Liver (tissue), 9 donors: Measurements from ENCODE around the gene MAP3K21. TPM values are rescaled to one million over a fixed set of nuclear protein-coding genes. Genes with fewer than 3 reads are reported as not detected.

Experiments used
- DNase-seq: peaks from one replicate; pipeline ENCODE4 v3.0.0-alpha.2; 2017; ENCODE audit warnings: low spot score
- H3K27ac ChIP-seq, 2 donors: one replicate each; pipeline ENCODE4 v1.7.0; 2013; ENCODE audit warnings: inconsistent platforms in 2 of 2, low read length in 2 of 2, control low read depth in 1 of 2, low read depth in 1 of 2, mild to moderate bottlenecking in 1 of 2
- H3K27me3 ChIP-seq, 4 donors: one replicate each; pipeline versions ENCODE4 v1.6.1 to v1.7.0; 2013; ENCODE audit warnings: low read length in 3 of 4, inconsistent platforms in 1 of 4, mild to moderate bottlenecking in 1 of 4, moderate library complexity in 1 of 4; ENCODE audit not compliant: control insufficient read depth in 4 of 4, insufficient read depth in 4 of 4
- H3K36me3 ChIP-seq, 4 donors: one replicate each; pipeline versions ENCODE4 v1.6.1 to v1.7.0; 2013; ENCODE audit warnings: low read length in 3 of 4, mild to moderate bottlenecking in 3 of 4, low read depth in 1 of 4, moderate library complexity in 1 of 4; ENCODE audit not compliant: control insufficient read depth in 4 of 4, insufficient read depth in 3 of 4
- H3K4me1 ChIP-seq, 4 donors: one replicate each; pipeline versions ENCODE4 v1.6.1 to v1.7.0; 2013; ENCODE audit warnings: low read length in 3 of 4, mild to moderate bottlenecking in 3 of 4, moderate library complexity in 1 of 4; ENCODE audit not compliant: control insufficient read depth in 4 of 4, insufficient read depth in 4 of 4
- H3K4me3 ChIP-seq, 3 donors: one replicate each; pipeline versions ENCODE4 v1.6.1 to v1.7.0; 2013; ENCODE audit warnings: low read length in 3 of 3, control low read depth in 1 of 3, low read depth in 1 of 3, mild to moderate bottlenecking in 1 of 3
- H3K9ac ChIP-seq, 2 donors: one replicate each; pipeline ENCODE4 v1.7.0; 2013; ENCODE audit warnings: low read length in 2 of 2, mild to moderate bottlenecking in 2 of 2, moderate library complexity in 2 of 2, control low read depth in 1 of 2, low read depth in 1 of 2
- H3K9me3 ChIP-seq, 4 donors: one replicate each; pipeline versions ENCODE4 v1.6.1 to v1.7.0; 2013; ENCODE audit warnings: low read length in 3 of 4; ENCODE audit not compliant: control insufficient read depth in 4 of 4
- CTCF ChIP-seq: fragments of 150-350 bp; IDR thresholded peaks from 2 replicates; pipeline ENCODE4 v1.5.1; 2017; ENCODE audit warnings: improper control_type of control experiment, low read depth, low read length; ENCODE audit not compliant: missing input control
- FOXA1 ChIP-seq: IDR thresholded peaks from 2 replicates; pipeline ENCODE4 v1.6.1; 2016; ENCODE audit warnings: antibody characterized with exemption
- FOXA2 ChIP-seq: IDR thresholded peaks from 2 replicates; pipeline ENCODE4 v1.6.1; 2016; ENCODE audit warnings: antibody characterized with exemption
- GABPA ChIP-seq, 2 donors: IDR thresholded peaks in 1 of 2; conservative IDR thresholded peaks in 1 of 2; 2 replicates each; pipeline ENCODE4 v1.6.1; 2016; ENCODE audit warnings: antibody characterized with exemption in 2 of 2, mild to moderate bottlenecking in 1 of 2, moderate library complexity in 1 of 2
- HNF4A ChIP-seq, 2 donors: conservative IDR thresholded peaks; 2 replicates each; pipeline ENCODE4 v1.6.1; 2016; ENCODE audit warnings: antibody characterized with exemption in 2 of 2, mild to moderate bottlenecking in 2 of 2
- HNF4G ChIP-seq: IDR thresholded peaks from 2 replicates; pipeline ENCODE4 v1.6.1; 2016; ENCODE audit warnings: antibody characterized with exemption
- JUND ChIP-seq, 2 donors: IDR thresholded peaks; 2 replicates each; pipeline ENCODE4 v1.6.1; 2016; ENCODE audit warnings: antibody characterized with exemption in 2 of 2
- NR2F2 ChIP-seq: IDR thresholded peaks from 2 replicates; pipeline ENCODE4 v1.6.1; 2016; ENCODE audit warnings: antibody characterized with exemption
- RAD21 ChIP-seq, 2 donors: IDR thresholded peaks; 2 replicates each; pipeline ENCODE4 v1.6.1; 2016; ENCODE audit warnings: antibody characterized with exemption in 2 of 2, mild to moderate bottlenecking in 2 of 2
- TAF1 ChIP-seq: conservative IDR thresholded peaks from 2 replicates; pipeline ENCODE4 v1.6.1; 2016; ENCODE audit warnings: antibody characterized with exemption, mild to moderate bottlenecking
- ZBTB33 ChIP-seq: IDR thresholded peaks from 2 replicates; pipeline ENCODE4 v1.6.1; 2016; ENCODE audit warnings: antibody characterized with exemption
- WGBS: extraction: QIAGEN DNeasy Blood & Tissue Kit; methylation state at CpG from one replicate; pipeline ENCODE4 v1.1.7; 2013; 5-methylcytosine and 5-hydroxymethylcytosine counted together
- polyA plus RNA-seq, 2 donors: library from polyadenylated mRNA; stranded (reverse) in 1 of 2; unstranded in 1 of 2; fragments of 200-250 nt in 1 of 2; fragments of >200 nt in 1 of 2; fragmentation: Nextera tagmentation in 1 of 2; extraction: Ambion mirVana in 1 of 2; gene quantifications; one replicate each; pipeline versions ENCODE4 v1.2.1 to v1.2.3, GENCODE V29; 2013 to 2015
- total RNA-seq, 2 donors: library from RNA; depleted of rRNA; stranded (reverse); fragments of >200 nt; gene quantifications; one replicate each; pipeline ENCODE4 v1.2.3, GENCODE V29; 2014
- TF ChIP-seq, protein P1 (sequence below): IDR thresholded peaks from 2 replicates; pipeline ENCODE4 v1.6.1; 2016; ENCODE audit warnings: antibody characterized with exemption, mild to moderate bottlenecking
- donor health status: healthy.
- donor health status: healthy.
- donor health status: healthy.
- donor health status: healthy.
- donor health status: healthy.

MAP3K21 gene
- total and polyA plus RNA-seq, 4 donors, result 0.51 to 7.3 (median 1.6) TPM

DNA sequence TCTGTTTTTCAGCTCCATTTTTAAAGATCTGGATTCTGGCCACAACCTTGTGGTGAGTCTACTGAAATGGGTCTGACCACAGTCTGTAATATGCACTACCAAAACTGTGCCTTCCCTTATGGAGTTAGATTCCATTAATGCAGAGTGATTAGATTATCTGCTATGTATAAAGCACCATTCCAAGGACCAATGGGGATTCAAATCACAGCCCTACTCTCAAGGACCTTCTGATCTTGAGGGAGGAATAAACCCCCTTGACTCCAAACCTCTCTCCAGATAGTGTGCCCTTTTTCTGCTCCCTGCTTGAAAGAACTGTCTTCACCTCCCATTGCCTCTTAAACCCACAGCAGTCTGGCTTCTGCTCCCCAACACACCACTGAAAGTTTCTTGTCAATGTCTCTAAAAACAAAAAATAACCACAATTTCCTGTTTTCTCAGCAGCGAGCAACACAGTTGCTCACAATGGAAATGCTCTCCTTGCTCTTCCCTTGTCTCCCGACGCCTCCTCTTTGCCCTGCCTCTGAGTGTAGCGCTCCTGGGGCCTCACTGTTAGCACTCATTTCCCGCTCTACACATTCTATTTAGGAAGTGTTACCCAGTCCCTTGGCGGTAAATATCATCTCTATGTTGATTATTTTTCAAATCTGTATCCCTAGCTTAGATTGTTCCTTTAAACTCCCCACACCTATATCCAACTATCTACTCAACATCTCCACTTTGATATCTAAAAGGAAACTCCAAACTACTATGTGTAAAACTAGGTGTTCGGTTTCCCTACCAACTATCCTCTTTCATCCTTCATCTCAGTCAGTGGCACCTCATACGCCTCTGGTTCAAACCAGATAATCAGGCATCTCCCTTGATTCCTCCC, 45.6 kb upstream of the MAP3K21 start:
- Histone ChIP-seq H3K9me3 (no peaks in the 10 kb centered on the region), H3K36me3 (no peaks in the 10 kb centered on the region), H3K27ac (no peak overlapping the region), H3K27me3 (no peaks in the 10 kb centered on the region), H3K9ac (no peak overlapping the region), H3K4me1 (no peaks in the 10 kb centered on the region), H3K4me3 (no peak overlapping the region)
- TF ChIP-seq GABPA (IDR thresholded peaks at IDR 0.05 in 1 of 2, conservative IDR thresholded peaks at IDR 0.05 in 1 of 2), result no peak
- TF ChIP-seq ZBTB33, result no peak
- DNase-seq, result no peak
- WGBS, result 75% methylated on average over 8 of the region's 8 CpGs

- no peaks in the 10 kb centered on the region for H3K27me3 ChIP-seq
- TF ChIP-seq CTCF (no peak), FOXA1 (no peak), HNF4A (conservative IDR thresholded peaks at IDR 0.05) (no peak), RAD21 (IDR thresholded peaks at IDR 0.05) (no peak), JUND (IDR thresholded peaks at IDR 0.05) (no peak), TAF1 (no peak), FOXA2 (no peak), GABPA (IDR thresholded peaks at IDR 0.05 in 1 of 2, conservative IDR thresholded peaks at IDR 0.05 in 1 of 2) (no peak), NR2F2 (no peak), HNF4G (no peak)
- TF ChIP-seq, protein P1, sequence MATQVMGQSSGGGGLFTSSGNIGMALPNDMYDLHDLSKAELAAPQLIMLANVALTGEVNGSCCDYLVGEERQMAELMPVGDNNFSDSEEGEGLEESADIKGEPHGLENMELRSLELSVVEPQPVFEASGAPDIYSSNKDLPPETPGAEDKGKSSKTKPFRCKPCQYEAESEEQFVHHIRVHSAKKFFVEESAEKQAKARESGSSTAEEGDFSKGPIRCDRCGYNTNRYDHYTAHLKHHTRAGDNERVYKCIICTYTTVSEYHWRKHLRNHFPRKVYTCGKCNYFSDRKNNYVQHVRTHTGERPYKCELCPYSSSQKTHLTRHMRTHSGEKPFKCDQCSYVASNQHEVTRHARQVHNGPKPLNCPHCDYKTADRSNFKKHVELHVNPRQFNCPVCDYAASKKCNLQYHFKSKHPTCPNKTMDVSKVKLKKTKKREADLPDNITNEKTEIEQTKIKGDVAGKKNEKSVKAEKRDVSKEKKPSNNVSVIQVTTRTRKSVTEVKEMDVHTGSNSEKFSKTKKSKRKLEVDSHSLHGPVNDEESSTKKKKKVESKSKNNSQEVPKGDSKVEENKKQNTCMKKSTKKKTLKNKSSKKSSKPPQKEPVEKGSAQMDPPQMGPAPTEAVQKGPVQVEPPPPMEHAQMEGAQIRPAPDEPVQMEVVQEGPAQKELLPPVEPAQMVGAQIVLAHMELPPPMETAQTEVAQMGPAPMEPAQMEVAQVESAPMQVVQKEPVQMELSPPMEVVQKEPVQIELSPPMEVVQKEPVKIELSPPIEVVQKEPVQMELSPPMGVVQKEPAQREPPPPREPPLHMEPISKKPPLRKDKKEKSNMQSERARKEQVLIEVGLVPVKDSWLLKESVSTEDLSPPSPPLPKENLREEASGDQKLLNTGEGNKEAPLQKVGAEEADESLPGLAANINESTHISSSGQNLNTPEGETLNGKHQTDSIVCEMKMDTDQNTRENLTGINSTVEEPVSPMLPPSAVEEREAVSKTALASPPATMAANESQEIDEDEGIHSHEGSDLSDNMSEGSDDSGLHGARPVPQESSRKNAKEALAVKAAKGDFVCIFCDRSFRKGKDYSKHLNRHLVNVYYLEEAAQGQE, result no peak
- H3K36me3 ChIP-seq, result no peaks in the 10 kb centered on the region
- no peaks in the 10 kb centered on the region for H3K4me1 ChIP-seq
- no peak overlapping the region for H3K4me3 ChIP-seq
- no peak overlapping the region for H3K9ac ChIP-seq
- no peaks in the 10 kb centered on the region for H3K9me3 ChIP-seq
- H3K27ac ChIP-seq, result no peak overlapping the region
- WGBS, result 90% methylated on average over 3 of the region's 3 CpGs
- DNase-seq, result no peak
Observed at GRCh38 chr1:233282582-233282886, 45.0 kb upstream of the MAP3K21 start.
